Hematopoietic multipotent progenitor cell treated with erythropoietin and hydrocortisone succinate and interleukin-3 and kit ligand, for 8 days (in vitro differentiated cells): ENCODE data around the gene FAS.

Experiments
- DNase-seq: peaks from one replicate; pipeline ENCODE4 v3.0.0-alpha.2; 2015

The FAS gene

GRCh38 chr10:89043052-89043451 lies 52.5 kb downstream of the FAS start:
- no peak for DNase-seq

GRCh38 chr10:89047397-89047796 lies 56.8 kb downstream of the FAS start:
- peak; percentile 6 for DNase-seq

DNA sequence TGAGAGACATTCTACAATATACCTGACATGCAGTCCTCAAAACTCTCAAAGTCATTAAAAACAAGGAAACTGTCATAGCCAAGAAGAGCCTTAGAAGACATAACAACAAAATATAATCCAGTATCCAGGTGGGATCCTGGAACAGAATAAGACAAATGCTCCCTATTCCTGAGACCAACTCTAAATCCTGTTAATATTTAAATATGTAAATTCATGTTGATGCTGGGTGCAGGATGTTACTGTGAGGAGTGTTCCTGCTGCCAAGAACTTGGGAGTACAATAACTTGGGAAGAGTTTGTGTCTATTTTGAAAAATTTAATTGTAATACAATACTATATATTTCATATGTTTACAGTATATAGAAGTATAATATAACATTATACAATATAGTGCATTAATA lies 61.0 kb downstream of the FAS start:
- DNase-seq: no peak

DNA sequence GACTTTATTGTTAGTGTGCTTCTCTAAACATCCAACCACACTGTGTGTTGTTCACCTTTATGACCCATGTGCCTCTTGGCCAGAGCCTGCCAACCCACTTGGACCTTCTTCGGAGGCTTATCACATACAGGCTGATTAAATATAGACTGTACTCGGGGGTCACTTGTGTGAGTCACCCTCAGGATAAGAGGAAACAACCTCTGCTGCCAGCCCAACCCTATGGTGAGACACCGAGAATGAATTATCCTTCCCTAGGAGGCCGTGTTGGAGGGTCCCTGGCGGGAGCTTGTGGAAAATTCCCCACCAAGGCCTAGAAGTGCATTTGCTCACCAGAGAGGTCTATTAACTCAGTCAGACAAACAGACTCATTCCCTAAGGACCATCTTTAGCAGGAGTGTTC lies 63.0 kb downstream of the FAS start:
- no peak for DNase-seq

- no peak for DNase-seq
Observed at GRCh38 chr10:89055159-89055558, 64.6 kb downstream of the FAS start.

- no peak for DNase-seq
Observed at GRCh38 chr10:89062861-89063260, 72.3 kb downstream of the FAS start.

DNA sequence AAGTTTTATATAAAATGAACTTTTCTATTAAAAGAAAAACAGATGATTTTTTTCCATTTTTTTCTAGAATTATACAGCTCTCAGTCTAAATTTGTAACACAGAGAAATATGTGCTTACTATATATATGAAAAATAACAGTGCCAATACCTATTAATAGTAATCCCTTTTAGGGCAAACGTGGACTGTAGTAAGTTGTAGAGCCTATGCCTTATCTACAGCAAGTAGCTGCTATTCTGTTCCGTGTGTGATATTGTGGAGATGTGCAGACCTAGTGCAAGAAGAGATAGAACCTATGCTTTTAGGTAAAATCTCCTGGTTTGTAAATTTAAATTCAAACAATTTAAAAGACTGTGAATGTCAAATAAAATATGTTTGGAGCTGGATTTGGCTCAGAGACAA lies 72.9 kb downstream of the FAS start:
- peak; percentile 7 for DNase-seq

- no peak for DNase-seq
Observed at GRCh38 chr10:89064748-89065147, 74.2 kb downstream of the FAS start.
